22Rv1 (cell line): ENCODE data around the gene CROCC2.

Experiments
- CTCF ChIP-seq: fragments of 450-650 bp; IDR thresholded peaks from 2 replicates; pipeline ENCODE4 v1.5.1; 2017; ENCODE audit warnings: mild to moderate bottlenecking
- ZFX ChIP-seq: fragments of 450-650 bp; IDR thresholded peaks from 2 replicates; pipeline ENCODE4 v1.6.1; 2017; ENCODE audit warnings: antibody characterized with exemption, borderline replicate concordance

DNA sequence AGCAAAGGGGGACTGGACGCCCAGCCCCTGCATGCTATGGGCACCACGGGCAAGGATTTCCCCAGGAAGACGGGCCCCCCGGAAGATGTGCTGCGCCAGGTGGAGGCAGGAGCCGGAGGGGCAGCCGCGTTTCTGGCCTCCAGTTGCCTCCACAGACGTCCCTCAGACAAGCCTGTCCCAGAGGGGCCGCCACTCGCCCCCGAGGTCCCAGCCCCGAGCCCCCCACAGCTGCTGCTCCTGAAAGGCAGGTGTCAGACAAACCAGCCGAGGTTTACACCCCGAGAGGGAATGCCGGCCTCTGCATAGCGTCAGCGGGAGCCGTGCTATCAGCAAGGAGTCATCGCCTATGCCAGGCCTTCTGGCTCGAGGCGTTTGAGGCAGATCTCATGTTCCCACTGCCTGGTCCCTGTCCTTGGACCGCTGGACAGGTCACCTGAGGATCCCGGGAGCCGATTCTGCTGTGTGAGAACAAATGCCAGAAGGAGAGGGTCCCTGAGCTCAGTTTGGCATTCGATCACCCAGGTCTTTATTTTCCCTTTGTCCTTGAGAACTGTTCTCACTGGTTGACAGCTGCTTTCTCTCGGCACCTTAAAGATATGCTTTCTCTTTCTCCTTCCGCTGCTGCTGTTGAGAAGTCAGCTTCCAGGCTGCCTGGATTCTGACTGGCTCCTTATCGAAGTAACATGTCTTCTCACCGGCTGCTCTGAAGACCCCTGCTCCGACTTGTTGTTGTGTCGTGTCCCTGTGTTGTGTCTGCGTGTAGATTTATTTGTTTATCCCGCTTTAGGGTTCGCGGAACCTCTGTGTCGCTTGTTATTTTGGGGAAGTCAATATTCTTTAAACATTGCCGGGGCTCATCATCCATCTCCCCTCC, 20.6 kb downstream of the CROCC2 start:
- TF ChIP-seq CTCF (no peak), ZFX (no peak)
